CD4-positive, alpha-beta T cell treated with Interleukin-4 for 1 hour (primary cell): ENCODE data around the gene IL13.

ENCODE experiments used
- DNase-seq, 2 donors: peaks; one replicate each; pipeline ENCODE4 v3.0.0-alpha.2; 2020 to 2022

Gene IL13

DNA sequence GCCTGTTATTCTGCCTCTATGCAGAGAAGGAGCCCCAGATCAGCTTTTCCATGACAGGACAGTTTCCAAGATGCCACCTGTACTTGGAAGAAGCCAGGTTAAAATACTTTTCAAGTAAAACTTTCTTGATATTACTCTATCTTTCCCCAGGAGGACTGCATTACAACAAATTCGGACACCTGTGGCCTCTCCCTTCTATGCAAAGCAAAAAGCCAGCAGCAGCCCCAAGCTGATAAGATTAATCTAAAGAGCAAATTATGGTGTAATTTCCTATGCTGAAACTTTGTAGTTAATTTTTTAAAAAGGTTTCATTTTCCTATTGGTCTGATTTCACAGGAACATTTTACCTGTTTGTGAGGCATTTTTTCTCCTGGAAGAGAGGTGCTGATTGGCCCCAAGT lies 15.5 kb downstream of the IL13 start:
- DNase-seq: no peak

DNA sequence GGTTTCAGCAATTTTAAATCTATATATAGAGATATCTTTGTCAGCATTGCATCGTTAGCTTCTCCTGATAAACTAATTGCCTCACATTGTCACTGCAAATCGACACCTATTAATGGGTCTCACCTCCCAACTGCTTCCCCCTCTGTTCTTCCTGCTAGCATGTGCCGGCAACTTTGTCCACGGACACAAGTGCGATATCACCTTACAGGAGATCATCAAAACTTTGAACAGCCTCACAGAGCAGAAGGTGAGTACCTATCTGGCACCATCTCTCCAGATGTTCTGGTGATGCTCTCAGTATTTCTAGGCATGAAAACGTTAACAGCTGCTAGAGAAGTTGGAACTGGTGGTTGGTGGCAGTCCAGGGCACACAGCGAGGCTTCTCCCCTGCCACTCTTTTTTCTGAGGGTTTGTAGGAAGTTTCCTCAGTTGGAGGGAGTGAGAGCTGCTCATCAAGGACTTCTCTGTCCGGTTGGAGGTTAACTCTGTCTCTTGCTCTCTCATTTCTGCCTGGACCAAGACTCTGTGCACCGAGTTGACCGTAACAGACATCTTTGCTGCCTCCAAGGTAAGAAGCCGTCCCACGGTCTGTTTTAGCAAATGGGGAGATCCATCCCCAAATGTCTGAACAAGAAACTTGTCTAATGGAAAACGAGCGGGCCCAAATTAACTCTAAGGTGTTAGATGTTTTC lies 16.1 kb downstream of the IL13 start, which contains the start of gene IL4:
Gene IL4, plus strand, starts transcription at position 51 of the 692 bp plus-strand sequence. Its CDS starts 62 bp downstream, at position 113.
- DNase-seq: no peak

DNA sequence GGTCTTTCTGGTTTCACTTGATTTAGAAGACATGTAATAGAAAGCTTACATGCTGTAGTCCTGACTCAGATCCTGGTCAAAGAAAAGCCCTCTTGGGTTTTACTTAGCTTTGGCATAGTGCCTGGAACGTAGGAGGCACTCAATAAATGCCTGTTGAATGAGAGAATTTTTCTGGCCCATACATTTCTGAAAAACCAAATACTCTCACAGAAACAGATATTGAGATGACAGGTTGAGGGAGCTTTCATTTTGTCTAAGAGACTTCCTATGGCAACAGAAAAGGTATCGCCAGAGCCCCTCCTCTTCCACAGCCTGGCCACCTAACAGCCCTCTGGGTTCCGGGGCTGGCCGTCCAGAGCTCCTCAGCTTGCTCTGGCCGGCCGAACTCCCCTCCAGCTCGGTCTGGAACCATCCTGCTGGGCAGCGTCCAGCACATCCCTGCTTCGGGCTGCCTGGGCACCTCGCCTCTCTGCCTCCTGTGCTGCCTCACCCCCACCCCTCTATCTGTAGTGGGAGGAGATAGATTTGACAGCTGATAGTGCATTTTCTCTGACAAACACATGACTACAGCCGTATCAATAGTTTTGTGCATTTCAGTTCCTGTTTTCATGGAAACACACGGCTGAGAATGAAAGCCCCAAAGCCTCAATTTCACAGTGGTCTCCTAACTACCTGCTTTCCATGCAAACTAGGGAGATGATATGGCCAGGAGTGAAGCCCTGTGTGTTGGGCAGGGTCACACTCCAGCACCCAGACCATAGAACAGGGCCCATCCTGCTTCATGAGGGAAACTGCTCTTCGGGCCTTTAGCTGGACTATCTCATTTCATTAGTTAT lies 16.9 kb downstream of the IL13 start:
- peak in 1 of 2 donors; percentile 25 for DNase-seq

DNA sequence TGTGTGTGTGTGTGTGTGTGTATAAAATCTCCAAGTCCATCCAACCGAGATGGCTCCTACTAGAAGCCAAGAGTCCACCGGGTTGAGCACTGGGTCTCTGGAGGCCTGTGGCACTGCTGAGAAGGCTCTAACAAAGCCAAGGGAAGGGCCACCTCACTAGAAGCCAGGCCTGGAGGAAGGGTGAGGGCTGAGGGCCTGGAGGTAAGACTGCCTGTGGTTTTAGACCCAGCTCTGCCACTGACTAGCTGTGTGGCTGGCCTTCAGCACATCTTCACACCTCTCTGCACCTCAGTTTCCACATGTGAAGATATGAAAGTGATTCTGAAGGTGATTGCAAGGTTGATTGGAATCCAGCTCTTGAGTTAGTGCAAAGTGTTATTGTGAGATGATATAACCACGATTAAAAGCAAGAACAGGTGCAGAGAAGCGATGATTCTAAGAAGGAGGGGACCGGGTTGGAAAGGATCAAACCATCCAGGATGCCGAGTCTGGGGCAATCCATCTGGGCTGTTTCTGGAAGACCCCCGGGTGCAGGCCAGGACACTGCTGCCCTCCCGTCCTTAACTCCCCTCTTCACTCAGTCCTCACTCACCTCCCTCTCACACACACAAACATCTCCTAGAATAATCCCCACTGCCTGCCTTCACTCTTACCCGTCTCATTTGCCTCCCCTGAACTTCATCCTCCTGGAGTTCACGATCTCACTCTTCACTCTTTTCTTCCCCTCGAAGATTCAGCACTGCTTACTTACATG lies 18.1 kb downstream of the IL13 start:
- no peak for DNase-seq

DNA sequence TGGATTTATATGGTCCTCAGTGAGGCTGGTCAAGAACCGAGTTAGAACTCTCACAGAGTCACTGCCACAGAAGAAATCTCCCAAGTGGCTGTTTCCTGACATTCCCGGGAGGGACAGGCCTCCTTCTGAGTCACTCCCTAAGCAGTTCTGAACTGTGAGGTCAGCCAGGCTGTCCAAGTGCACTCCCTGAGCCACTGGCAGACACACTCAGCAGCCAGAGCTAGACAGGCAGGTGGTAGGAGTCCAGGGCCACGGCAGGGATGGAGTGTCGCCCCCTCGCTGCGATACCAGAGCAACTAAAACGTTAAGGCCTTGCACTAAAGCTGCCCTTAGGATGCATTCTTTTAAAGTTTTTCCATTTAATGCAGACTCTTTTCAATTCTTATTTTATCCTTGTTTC lies 19.2 kb downstream of the IL13 start:
- no peak for DNase-seq

DNA sequence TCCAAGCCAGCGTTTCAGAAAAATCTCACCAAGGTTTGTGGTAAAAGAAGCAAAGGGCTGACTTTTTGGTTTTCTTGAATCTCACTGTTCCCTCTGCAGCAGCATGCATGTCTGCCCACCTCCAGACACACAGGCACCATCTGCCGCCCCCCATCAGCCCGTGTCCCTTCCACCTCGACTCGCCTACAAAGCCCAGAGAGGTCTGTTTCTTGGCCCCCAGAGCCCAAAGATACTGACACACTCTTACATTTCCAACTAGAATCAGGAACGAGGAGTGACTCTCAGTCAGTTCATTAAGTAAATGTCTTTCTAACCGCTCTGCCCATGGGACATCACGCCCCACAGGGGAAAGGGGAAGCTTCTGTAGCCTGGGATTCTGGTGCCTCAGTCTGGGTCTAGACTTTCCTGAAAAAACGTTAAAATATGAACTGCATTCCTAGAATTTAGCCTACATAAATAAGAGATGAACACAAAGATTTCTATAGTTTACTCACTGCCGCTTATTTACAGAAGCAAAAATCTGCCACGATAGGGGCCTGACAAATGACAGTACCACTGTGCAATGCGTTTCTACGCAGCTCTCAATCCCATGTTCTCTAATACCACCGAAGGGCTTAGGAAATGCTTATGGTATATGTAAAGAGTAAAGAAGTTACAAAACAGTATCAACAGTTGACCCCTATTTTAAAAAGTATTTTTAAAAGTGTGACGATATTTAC lies 19.9 kb downstream of the IL13 start:
- no peak for DNase-seq

DNA sequence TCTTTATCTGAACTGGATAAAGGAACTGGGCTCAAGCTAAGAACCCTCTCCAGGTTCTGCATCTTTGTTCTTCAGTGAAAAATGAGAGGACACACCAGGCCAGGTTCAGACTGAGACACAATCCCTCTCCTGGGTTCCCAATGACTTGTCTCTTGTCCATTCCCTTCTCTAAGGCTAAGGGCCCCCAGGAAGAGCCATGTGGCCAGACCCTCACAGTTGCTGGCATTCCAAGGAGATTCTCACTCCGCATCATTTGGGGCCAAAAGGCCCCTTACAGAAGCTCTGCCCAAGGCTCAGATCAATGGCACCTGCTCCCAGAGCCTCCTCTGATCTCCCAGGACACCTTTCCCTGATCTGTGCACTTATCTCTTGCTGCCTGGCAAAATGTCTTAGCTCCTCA lies 20.8 kb downstream of the IL13 start:
- DNase-seq: no peak

DNA sequence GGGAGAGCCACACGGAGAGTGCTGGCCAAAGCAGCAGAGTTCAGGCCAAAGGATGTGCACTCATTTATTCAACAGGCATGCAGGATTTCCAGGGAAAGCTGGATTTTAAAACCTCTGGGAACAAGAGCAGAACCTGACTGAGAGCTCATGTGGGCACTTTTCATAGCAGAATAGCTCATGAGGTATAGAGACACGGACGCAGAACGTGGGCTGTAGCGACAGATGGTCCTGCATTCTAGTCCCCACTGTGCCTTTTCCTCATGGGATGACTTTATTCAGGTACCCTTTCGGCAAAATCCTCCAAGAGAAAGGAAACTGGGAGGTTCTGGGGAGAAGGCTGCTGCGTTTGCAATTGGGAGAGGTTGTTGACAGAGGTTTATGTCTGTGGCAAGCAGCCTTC lies 21.2 kb downstream of the IL13 start:
- no peak for DNase-seq

DNA sequence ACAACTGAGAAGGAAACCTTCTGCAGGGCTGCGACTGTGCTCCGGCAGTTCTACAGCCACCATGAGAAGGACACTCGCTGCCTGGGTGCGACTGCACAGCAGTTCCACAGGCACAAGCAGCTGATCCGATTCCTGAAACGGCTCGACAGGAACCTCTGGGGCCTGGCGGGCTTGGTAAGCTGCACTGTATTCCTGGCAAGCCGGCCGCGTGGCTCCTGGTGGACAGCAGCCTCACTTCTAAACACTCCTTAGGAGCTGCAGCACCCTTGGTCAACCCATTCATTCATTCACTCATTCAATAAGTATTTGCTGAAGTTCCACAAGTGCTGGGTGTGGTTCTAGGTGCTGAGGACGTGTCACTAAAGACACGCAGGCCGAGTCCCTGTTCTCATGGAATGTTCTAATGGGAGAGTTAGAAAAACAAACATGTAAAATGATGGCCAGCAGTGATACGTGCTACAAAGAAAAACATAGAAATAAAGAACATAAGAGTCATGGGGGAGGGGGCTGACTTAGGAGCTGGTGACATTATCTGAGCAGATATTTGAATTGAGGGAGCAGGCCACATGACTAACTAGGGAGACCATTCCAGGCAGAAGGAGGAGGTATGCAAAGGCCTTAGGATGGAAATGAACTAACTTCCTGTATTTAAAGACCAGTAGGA lies 21.9 kb downstream of the IL13 start:
- no peak for DNase-seq

DNA sequence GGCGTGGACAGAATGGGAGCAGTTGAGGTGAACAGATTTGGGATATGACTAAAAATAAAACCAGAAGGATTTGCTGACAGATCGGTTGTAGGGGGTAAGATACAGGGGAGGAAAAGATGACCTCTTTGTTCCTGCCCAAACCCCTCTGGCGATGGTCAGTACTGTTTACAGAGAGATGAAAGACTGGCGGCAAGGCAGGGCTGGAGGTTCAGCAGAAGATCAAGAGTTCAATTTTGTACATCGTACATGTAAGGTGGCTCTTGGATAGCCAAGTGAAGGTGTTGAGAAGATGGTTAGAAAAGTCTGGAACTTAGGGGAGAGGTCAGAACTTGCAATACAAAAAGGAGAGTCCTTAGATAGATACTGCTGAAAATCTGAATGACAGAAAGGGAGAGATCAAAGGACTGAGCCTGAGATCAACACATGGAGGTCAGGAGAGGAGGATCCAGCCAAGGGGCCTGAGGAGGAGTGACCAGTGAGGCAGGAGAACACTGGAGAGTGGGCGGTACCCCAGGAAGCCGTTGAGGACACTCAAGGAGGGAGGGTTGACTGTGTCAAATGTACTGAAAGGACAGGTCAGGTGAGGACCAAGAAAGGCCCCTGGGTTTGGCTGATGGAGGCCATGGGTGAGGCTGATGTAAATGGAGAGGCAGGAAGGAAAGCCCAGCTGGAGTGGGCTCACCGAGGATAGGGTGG lies 23.0 kb downstream of the IL13 start:
- no peak for DNase-seq

DNA sequence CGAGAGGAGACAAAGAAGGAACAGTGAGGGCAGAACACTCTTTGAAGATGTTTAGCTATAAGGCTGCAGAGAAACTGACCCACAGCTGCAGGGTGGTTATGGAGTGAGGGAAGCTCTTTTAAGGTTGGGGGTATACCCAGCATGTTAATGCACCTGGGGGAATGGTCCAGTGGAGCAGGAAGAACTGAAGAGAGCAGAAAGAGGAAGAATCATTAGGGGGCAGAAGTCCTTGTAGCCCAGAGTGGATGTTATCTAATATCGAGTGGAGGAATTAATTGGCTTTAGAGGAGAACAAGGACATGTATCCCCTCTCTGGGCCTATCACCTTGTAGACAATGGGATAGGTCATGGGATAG lies 23.5 kb downstream of the IL13 start:
- DNase-seq: no peak

DNA sequence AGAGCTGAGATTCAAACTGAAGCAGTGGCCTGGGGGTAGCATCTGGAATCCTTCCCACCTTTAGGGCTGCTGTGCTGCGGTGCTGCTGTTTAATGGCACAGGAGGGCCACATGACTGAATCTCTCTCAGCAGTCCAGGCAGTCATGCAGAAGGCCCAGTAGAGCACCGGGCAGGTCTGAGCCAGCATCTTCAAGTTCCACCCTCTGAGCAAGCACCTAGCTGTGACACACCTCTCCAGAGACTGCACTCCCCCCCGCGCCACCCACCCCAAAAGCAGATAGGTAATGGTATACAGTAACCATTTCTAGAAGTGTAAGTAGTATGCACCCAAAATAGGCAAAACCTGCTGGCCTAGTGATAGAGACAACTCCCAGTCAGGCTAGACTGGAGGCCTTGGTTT lies 24.0 kb downstream of the IL13 start:
- DNase-seq: no peak

DNA sequence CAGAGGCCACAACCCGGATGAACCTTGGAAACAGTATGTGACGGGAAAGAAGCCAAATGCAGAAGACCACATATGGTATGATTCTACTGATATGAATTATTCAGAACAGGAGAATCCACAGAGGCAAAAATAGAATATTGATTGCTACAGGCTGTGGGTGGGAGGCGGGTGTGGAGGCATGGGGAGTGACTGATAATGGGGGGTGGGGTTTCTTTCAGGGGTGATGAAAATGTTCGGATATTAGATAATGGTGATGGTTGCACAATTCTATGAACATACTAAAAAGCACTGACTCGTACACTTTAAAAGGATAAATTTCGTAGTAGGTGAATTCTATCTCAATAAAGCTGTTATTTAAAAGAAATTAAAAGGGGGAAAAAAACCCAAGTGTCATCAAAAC lies 26.5 kb downstream of the IL13 start:
- DNase-seq: no peak

DNA sequence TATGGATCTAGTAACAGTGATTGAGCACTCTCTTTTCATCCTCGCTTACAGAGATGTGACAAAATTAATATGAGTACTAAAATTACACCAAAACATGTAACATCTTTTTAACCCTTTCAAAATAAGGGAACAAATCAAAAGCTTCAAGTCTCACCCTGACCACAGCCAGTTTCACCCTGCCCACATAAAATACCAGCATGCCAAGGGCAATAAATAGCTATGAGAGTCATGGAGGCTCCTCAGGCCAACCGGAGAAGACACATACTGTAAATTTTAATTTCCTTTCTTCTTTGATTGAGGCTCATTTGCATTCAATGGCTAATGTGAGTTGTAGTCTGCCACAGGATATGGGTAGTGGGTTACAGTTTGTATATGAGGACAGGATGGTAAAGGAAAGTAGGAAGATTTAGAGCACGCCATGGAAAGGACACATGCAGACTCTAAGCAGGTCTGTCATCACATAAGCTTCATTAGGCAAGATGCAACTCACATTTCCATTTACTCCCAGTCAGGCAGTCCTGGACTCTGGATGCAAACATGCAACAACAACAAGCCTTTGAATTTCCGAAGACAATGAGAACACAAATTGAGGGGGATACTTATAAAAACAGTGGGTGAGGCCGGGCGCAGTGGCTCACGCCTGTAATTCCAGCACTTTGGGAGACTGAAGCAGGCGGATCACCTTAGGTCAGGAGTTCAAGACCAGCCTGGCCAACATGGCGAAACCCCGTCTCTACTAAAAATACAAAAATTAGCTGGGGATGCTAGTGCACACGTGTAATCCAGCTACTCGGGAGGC lies 27.1 kb downstream of the IL13 start:
- DNase-seq: no peak

DNA sequence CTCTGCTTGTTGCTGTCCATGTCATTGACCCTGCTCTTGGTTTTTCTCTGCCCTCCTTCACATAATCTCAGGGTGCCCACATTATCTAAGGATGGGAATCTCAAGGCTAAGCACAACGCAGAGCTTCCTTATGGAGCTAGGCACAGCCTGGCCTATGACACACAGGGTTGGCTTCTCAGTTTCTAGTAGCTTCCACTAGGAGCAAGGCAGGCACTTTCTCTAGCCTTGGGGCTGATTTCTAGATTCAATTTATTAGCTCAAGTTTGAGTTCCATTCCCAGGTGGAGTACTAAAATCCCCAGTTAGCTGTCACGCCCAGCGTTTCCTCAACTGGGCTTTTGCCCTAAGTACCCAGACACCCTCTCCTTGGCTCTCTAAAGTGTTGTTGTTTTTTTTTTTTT lies 28.2 kb downstream of the IL13 start:
- DNase-seq: no peak

DNA sequence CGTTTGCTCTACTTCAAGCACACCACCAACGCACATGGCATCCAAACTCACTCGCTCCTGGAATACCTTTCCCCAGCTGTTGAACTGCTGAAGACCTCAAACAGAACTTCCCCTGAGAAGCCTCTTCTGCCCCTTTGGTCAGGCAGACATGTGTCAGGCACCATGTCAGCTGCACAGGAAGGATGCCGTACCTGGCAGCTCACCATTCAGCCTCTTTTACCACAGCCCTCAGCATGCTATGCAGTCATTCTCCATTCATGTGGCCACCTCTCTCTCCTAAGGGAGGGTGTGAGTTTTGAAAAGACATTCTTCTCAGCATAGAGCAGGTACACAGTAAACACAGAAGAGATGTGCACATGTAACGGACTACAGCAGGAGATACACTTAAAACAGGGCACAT lies 30.0 kb downstream of the IL13 start:
- DNase-seq: peak in 1 of 2 donors; percentile 39

DNA sequence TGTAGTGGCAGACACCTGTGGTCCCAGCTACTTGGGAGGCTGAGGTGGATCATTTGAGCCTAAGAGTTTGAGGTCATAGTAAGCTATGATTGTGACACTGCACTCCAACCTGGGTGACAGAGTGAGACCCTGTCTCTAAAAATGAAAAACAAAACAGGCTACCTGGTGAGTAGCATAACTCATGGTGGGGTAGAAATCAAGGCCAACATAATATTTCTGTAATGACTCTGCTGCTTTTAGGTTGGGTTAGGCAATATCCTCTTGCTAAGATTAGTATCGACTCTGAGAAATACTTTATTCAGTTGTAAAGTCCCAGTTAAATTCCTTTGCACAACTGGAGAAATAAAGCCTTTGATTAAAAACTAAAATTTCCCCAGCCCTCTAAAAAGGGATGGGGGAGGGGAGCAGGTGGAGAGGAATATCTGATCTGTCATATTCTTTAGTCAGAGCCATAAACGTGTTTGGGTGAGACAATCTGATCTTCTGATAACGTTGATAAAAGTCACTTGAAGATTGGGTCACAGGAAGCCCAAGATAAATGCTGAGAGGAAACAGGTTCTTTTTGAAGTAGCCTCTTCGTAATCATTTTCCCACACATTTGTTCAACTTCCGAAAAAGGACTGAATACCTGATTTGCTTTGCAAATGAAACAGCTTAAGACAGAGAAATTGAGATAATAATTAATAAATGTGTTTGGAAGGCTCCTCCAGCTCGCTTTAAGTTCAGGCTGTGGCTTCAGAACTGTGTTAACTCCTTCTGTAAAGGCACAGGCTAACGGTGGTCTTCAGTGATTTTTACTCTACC lies 30.8 kb downstream of the IL13 start:
- DNase-seq: peak in 1 of 2 donors; percentile 55

DNA sequence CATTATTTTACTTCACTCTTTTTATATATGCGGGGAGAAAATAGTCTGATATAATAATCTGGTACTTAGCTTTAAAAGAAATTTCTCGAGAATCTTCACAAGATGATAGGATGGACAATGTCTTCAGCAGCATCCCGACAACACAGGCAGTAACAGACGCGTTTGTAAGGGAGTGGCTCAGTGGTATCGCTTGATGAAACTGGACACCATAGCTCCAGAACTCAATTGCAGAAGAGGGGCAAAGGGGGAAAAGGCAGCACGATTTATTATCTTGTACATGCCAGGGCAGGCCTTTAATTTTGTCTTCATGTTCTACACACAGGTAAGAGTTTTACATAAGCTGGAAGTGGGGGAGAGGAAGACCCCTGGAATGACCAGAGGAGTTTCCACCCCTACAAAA lies 31.5 kb downstream of the IL13 start:
- no peak for DNase-seq

DNA sequence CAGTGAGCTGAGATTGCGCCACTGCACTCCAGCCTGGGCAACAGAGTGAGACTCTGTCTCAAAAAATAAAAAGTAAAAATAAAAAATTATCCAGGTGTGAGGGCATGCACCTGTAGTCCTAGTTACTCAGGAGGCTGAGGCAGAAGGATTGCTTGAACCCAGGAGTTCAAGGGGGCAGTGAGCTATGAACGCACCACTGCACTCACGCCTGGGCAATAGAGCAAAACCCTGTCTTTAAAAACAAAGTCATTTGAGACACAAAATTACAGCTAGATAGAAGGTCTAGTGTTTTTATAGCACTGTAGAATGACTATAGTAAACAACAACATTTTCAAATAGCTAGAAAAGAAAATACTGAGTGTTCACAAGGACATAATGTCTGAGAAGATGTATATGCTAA lies 32.2 kb downstream of the IL13 start:
- no peak for DNase-seq
